Vagina (tissue), 2 donors: ENCODE results near the gene ZNF787. TPM values are rescaled to one million over a fixed set of nuclear protein-coding genes. Genes with fewer than 3 reads are reported as not detected.
A peak's percentile ranks its signal among the peaks of the same experiment; 100 is the strongest.

Experiments used
- DNase-seq, 2 donors: peaks; one replicate each; pipeline ENCODE4 v3.0.0-alpha.2; 2017; ENCODE audit errors: extremely low spot score in 2 of 2
- H3K27ac ChIP-seq: fragments of 200-600 bp; sonication (generic); one replicate; pipeline ENCODE4 v1.5.1; 2019
- H3K27me3 ChIP-seq: fragments of 200-600 bp; sonication (generic); one replicate; pipeline ENCODE4 v1.5.1; 2019
- H3K36me3 ChIP-seq, 2 donors: fragments of 200-600 bp; sonication (generic); one replicate each; pipeline ENCODE4 v1.5.1; 2017 to 2019
- H3K4me1 ChIP-seq: fragments of 200-600 bp; sonication (generic); one replicate; pipeline ENCODE4 v1.5.1; 2019
- H3K4me3 ChIP-seq, 2 donors: fragments of 200-600 bp; sonication (generic); 1 replicate in 1 of 2; 2 replicates in 1 of 2; pipeline ENCODE4 v1.5.1; 2016 to 2019
- H3K9me3 ChIP-seq: fragments of 200-600 bp; sonication (generic); one replicate; pipeline ENCODE4 v1.5.1; 2019
- POLR2A ChIP-seq, 2 donors: fragments of 450-650 bp; IDR thresholded peaks; one replicate each; pipeline ENCODE4 v1.6.1; 2017; ENCODE audit warnings: antibody characterized with exemption in 2 of 2, mild to moderate bottlenecking in 2 of 2, moderate library complexity in 2 of 2
- POLR2AphosphoS5 ChIP-seq, 2 donors: sonication (generic); formaldehyde crosslinking; IDR thresholded peaks; one replicate each; pipeline ENCODE4 v1.9.0; 2017; ENCODE audit warnings: antibody characterized with exemption in 2 of 2, mild to moderate bottlenecking in 2 of 2, low read depth in 1 of 2; ENCODE audit not compliant: insufficient read depth in 1 of 2
- intact Hi-C: fragments of 100-400 bp; cut with DNase I; formaldehyde crosslinking; loops from one replicate; pipeline ENCODE4 v1.15.1; 2023
- total RNA-seq: library from RNA; depleted of rRNA; stranded (reverse); fragments of >200 nt; gene quantifications from one replicate; pipeline ENCODE4 v1.2.3, GENCODE V29; 2016
- TF ChIP-seq, protein P1 (sequence below), 3 experiments: fragments of 450-650 bp in 2 of 3; fragments of 200-600 bp in 1 of 3; sonication (generic) in 1 of 3; IDR thresholded peaks; one replicate each; pipeline ENCODE4 v1.5.1; 2017 to 2019; ENCODE audit warnings: antibody characterized with exemption in 3 of 3, mild to moderate bottlenecking in 2 of 3, moderate library complexity in 2 of 3

ZNF787 gene
- total RNA-seq, 1 donor from 2014 or later, result 13.5 TPM

DNA sequence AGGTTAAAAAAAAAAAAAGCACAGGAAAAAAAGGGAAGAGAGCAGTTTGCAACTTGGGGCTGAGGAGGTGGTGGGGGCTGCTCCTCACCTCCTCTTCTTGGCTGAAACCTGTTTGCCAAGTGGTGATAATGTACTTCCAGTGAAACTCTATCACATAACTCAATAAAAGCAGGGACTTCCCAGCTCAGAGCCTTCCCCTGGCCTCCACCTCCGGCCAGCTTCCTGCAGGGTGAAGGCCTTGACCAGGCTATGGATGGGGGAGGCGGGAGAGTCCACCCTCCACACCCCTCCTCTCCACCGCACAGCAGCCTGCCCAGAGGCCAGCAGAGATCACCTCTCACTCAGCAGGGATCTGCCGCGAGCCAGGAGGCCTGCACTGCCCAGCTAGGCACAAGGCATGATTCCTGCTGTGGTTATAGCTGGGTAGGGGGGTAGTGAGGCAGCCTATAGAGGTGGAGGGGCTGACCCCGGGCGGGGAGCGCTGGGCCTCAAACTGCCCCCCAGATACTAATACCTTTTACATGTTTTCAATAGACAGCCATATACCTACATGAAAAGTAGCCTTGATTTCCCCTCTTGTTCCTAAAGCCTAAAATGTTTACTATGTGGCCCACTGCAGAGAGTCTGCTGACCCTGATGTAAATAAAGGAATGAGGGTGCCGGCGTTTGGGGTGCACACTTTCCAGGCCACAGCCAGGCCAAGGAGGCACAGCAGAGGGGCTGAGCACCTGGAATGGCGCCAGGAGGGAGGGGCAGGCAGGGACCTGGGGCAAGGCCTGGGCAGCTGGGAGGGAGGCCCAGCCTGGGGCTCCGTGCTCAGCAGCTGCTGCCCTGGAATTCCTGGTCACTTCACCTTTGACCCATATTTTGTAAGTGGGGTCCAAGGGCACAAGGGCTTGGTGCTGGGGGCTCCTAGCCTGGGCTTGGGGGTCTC, 10.3 kb downstream of the ZNF787 start:
- H3K27me3 ChIP-seq, result no peaks in the 10 kb centered on the region
- TF ChIP-seq, protein P1, sequence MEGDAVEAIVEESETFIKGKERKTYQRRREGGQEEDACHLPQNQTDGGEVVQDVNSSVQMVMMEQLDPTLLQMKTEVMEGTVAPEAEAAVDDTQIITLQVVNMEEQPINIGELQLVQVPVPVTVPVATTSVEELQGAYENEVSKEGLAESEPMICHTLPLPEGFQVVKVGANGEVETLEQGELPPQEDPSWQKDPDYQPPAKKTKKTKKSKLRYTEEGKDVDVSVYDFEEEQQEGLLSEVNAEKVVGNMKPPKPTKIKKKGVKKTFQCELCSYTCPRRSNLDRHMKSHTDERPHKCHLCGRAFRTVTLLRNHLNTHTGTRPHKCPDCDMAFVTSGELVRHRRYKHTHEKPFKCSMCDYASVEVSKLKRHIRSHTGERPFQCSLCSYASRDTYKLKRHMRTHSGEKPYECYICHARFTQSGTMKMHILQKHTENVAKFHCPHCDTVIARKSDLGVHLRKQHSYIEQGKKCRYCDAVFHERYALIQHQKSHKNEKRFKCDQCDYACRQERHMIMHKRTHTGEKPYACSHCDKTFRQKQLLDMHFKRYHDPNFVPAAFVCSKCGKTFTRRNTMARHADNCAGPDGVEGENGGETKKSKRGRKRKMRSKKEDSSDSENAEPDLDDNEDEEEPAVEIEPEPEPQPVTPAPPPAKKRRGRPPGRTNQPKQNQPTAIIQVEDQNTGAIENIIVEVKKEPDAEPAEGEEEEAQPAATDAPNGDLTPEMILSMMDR (IDR thresholded peaks at IDR 0.05), result no peak
- TF ChIP-seq POLR2A (IDR thresholded peaks at IDR 0.05), result no peak
- peak; percentile 11 to 29 for TF ChIP-seq POLR2AphosphoS5 (IDR thresholded peaks at IDR 0.05; ENCODE audit: insufficient read depth in 1 of 2, low read depth in 1 of 2)
- H3K4me3 ChIP-seq, result peak overlapping the region in 1 of 2 donors; percentile 3
- intact Hi-C loops, result no loop called here
- peaks cover 100% of the 10 kb centered on the region for H3K4me1 ChIP-seq
- peak overlapping the region; percentile 34 for H3K27ac ChIP-seq
- H3K36me3 ChIP-seq, result no peaks in the 10 kb centered on the region
- DNase-seq, result no peak
- no peaks in the 10 kb centered on the region for H3K9me3 ChIP-seq

DNA sequence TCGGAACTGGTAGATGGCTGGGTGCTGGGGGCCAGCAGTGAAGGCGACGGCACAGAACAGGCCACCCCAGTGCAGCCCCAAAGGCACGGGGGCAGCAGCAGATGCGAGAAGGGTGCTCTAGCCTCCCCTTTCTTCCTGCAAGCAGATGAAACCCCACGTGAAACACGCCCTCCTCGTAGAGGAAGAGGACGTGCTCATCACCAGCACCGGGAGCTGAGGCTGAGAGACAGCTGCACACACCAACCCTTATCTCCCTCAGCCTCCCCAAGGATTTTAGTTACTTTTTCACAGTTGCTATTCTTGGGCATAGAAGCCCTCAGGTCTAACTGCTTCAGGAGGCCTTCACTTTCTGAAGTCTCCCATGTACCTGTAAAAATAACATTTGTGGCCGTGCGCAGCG, 11.9 kb downstream of the ZNF787 start:
- TF ChIP-seq, protein P1 (IDR thresholded peaks at IDR 0.05), result no peak
- TF ChIP-seq POLR2AphosphoS5 (IDR thresholded peaks at IDR 0.05; ENCODE audit: insufficient read depth in 1 of 2, low read depth in 1 of 2), result no peak
- H3K27ac ChIP-seq, result peak overlapping the region; percentile 58
- H3K4me3 ChIP-seq, result peak overlapping the region; percentile 19 to 35
- no peaks in the 10 kb centered on the region for H3K27me3 ChIP-seq
- peaks cover 97% of the 10 kb centered on the region for H3K4me1 ChIP-seq
- no peaks in the 10 kb centered on the region for H3K36me3 ChIP-seq
- no peaks in the 10 kb centered on the region for H3K9me3 ChIP-seq
- intact Hi-C loops, result loop anchor here (5.0 kb wide), 1 partner anchor 33 kb away; the partner anchor contains the start of gene ZNF444
- DNase-seq, result no peak

DNA sequence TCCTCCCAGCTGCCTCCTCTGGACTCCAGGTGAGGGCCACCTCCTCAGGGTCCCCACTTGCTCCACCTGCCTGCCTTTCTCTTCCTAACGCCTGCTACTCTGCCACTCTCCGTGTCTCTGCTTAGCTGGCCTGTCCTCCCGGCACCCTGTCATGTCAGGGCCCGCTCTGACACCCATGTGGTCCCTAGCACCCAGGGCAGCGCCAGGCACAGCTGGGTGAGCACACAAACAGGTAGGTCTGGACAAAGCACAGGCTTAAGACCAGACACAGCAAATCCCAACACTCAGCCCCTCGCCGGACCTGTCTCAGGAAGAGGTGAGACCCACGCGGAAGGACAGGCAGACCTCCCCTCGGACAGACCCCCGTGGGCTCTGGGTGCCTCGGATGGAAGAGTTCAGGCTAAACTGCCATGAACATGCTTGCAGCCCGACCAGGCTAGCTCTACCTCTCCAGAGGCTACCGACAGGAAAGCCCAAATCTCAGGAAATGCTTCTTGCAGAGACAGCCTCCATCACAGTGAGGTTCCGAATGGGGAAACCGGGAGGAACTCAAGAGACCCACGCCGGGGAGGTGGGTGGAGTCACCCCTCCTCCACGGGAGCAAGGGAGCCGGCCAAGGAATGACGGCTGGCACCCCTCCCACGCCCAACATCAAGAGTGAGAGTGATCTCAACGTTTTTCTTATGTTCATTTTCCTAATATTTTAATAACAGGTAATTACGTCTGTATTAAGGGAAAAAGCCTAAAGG, 12.5 kb downstream of the ZNF787 start:
- DNase-seq, result no peak
- no peaks in the 10 kb centered on the region for H3K9me3 ChIP-seq
- H3K27ac ChIP-seq, result peak overlapping the region; percentile 58
- no peaks in the 10 kb centered on the region for H3K36me3 ChIP-seq
- intact Hi-C loops, result loop anchor here (5.0 kb wide), 1 partner anchor 34 kb away; the partner anchor contains the start of gene ZNF444
- TF ChIP-seq, protein P1 (IDR thresholded peaks at IDR 0.05), result no peak
- TF ChIP-seq POLR2AphosphoS5 (IDR thresholded peaks at IDR 0.05; ENCODE audit: insufficient read depth in 1 of 2, low read depth in 1 of 2) (no peak), POLR2A (IDR thresholded peaks at IDR 0.05) (no peak)
- no peaks in the 10 kb centered on the region for H3K27me3 ChIP-seq
- peak overlapping the region; percentile 19 to 35 for H3K4me3 ChIP-seq
- H3K4me1 ChIP-seq, result peaks cover 91% of the 10 kb centered on the region

DNA sequence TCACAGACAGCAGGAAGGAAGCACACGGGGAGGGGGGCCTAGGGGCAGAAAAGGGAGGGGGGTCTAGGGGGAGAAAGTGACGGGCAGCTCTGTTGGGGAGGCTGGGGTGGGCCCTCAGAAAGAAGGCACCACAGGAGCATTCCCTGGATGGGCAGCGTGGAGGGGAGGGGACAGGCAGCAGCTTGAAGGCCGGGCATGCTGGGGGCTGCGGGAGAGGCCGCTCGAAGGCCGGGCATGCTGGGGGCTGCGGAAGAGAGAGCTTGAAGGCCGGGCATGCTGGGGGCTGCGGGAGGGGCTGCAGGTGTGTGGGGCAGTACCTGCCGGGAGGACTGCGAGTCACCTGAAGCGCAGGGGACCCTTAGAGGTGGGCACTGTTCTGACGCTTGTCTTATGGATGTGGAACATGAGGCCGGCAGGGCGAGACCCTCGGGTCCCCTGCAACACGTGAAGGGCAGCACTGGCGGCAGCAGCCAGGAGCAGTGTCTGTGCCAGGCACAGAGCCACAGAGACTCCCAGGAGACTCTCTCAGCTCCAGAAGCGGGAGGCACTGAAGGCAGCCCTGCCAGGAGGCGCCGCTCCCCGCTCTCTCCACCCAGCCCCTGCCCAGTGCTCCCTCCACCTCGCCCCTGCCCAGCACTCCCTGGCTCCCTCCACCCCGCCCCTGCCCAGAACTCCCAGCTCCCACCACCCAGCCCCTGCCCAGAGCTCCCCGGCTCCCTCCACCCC, 13.3 kb downstream of the ZNF787 start:
- peak overlapping the region; percentile 58 for H3K27ac ChIP-seq
- peaks cover 83% of the 10 kb centered on the region for H3K4me1 ChIP-seq
- intact Hi-C loops, result loop anchor here (5.0 kb wide), 1 partner anchor 35 kb away; the partner anchor contains the start of gene ZNF444

DNA sequence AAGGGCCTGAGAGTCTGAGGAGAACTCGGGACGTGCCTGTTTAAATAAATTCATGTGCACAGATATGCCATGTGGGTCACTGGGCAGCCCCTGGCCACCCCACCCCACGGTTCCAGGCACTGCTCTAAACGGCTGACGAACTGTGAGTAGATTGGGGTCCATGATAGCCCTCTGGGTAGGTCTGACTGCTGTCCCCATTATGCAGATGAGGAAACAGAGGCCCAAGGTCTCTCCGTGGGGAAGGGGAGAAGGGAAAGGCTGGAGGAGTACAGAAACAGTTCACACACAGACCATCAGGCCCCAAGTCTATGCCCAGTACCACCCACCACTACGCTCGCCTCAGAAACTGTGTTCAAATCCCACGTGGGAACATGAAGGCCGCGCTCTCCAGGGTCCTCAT, 14.1 kb downstream of the ZNF787 start:
- no peak overlapping the region for H3K27ac ChIP-seq
- no peaks in the 10 kb centered on the region for H3K36me3 ChIP-seq
- TF ChIP-seq, protein P1 (IDR thresholded peaks at IDR 0.05), result no peak
- no peak for TF ChIP-seq POLR2A (IDR thresholded peaks at IDR 0.05)

More for the DNA sequence above, 13.3 kb downstream of the ZNF787 start:
- no peak for TF ChIP-seq POLR2AphosphoS5 (IDR thresholded peaks at IDR 0.05; ENCODE audit: insufficient read depth in 1 of 2, low read depth in 1 of 2)
- peak overlapping the region; percentile 19 to 35 for H3K4me3 ChIP-seq
- H3K36me3 ChIP-seq, result no peaks in the 10 kb centered on the region
- H3K27me3 ChIP-seq, result no peaks in the 10 kb centered on the region
- no peak for DNase-seq
- no peaks in the 10 kb centered on the region for H3K9me3 ChIP-seq

More for the DNA sequence above, 14.1 kb downstream of the ZNF787 start:
- Histone ChIP-seq H3K4me1 (peaks cover 75% of the 10 kb centered on the region), H3K9me3 (no peaks in the 10 kb centered on the region), H3K4me3 (no peak overlapping the region), H3K27me3 (no peaks in the 10 kb centered on the region)
- intact Hi-C loops, result loop anchor here (5.0 kb wide), 1 partner anchor 35 kb away; the partner anchor contains the start of gene ZNF444
- no peak for DNase-seq
